ENCODE results near the gene PTDSS2. TPM values are rescaled to one million over a fixed set of nuclear protein-coding genes. Genes with fewer than 3 reads are reported as not detected.

PTDSS2 gene
- total RNA-seq, 1 experiment from 2014 or later: 30.4 TPM

- DNase-seq: no peak
- H3K4me3 Mint-ChIP-seq (ENCODE audit: low read depth, unreplicated experiment): peak overlapping the region; percentile 78
- H3K4me1 Mint-ChIP-seq (ENCODE audit: low read depth, unreplicated experiment): peaks cover 7% of the 10 kb centered on the region
- no TSS peak for BruUV-seq (replicated peaks)
- TF ChIP-seq CTCF (IDR thresholded peaks at IDR 0.05; ENCODE audit: unreplicated experiment): no peak
- CTCF ChIA-PET: interaction anchor here (0.6 to 1.2 kb wide), 4 partner anchors 20 to 34 kb away, joined by 3 to 6 read pairs (median 4); partner anchors contain the start of genes ANO9 and PTDSS2
- peaks cover 39% of the 10 kb centered on the region for H3K36me3 Mint-ChIP-seq (ENCODE audit: insufficient read depth, unreplicated experiment)
- H3K27me3 Mint-ChIP-seq (ENCODE audit: unreplicated experiment): no peaks in the 10 kb centered on the region
- peak overlapping the region; percentile 16 for H3K27ac Mint-ChIP-seq (ENCODE audit: unreplicated experiment)
- no peaks in the 10 kb centered on the region for H3K9me3 Mint-ChIP-seq (ENCODE audit: low read depth, unreplicated experiment)
- intact Hi-C loops (cut with micrococcal nuclease; ENCODE audit: unreplicated experiment): no loop called here
These were observed 33.9 kb upstream of the PTDSS2 start for GRCh38 chr11:416051-416756.

GRCh38 chr11:416757-417621, 33.1 kb upstream of the PTDSS2 start:
- no peak for TF ChIP-seq CTCF (IDR thresholded peaks at IDR 0.05; ENCODE audit: unreplicated experiment)
- H3K9me3 Mint-ChIP-seq (ENCODE audit: low read depth, unreplicated experiment): no peaks in the 10 kb centered on the region
- peak; percentile 87 for DNase-seq
- H3K36me3 Mint-ChIP-seq (ENCODE audit: insufficient read depth, unreplicated experiment): peaks cover 39% of the 10 kb centered on the region
- TSS peak; percentile 50 for BruUV-seq (replicated peaks)
- peaks cover 7% of the 10 kb centered on the region for H3K4me1 Mint-ChIP-seq (ENCODE audit: low read depth, unreplicated experiment)
- CTCF ChIA-PET: interaction anchor here (0.6 to 1.2 kb wide), 4 partner anchors 21 to 33 kb away, joined by 3 to 6 read pairs (median 4); partner anchors contain the start of genes ANO9 and PTDSS2
- H3K27me3 Mint-ChIP-seq (ENCODE audit: unreplicated experiment): no peaks in the 10 kb centered on the region
- H3K4me3 Mint-ChIP-seq (ENCODE audit: low read depth, unreplicated experiment): peak overlapping the region; percentile 78
- H3K27ac Mint-ChIP-seq (ENCODE audit: unreplicated experiment): no peak overlapping the region
- intact Hi-C loops (cut with micrococcal nuclease; ENCODE audit: unreplicated experiment): no loop called here

GRCh38 chr11:417652-418342, 32.3 kb upstream of the PTDSS2 start:
- no peak for DNase-seq
- CTCF ChIA-PET: interaction anchor here (1.2 kb wide), 1 partner anchor 30 kb away, joined by 6 read pairs; no protein-coding TSS in a partner anchor
- no peaks in the 10 kb centered on the region for H3K9me3 Mint-ChIP-seq (ENCODE audit: low read depth, unreplicated experiment)
- no peaks in the 10 kb centered on the region for H3K27me3 Mint-ChIP-seq (ENCODE audit: unreplicated experiment)
- H3K36me3 Mint-ChIP-seq (ENCODE audit: insufficient read depth, unreplicated experiment): peaks cover 39% of the 10 kb centered on the region
- no peak overlapping the region for H3K27ac Mint-ChIP-seq (ENCODE audit: unreplicated experiment)
- peak overlapping the region; percentile 78 for H3K4me3 Mint-ChIP-seq (ENCODE audit: low read depth, unreplicated experiment)
- intact Hi-C loops (cut with micrococcal nuclease; ENCODE audit: unreplicated experiment): no loop called here
- no TSS peak for BruUV-seq (replicated peaks)
- peaks cover 7% of the 10 kb centered on the region for H3K4me1 Mint-ChIP-seq (ENCODE audit: low read depth, unreplicated experiment)
- TF ChIP-seq CTCF (IDR thresholded peaks at IDR 0.05; ENCODE audit: unreplicated experiment): no peak
